GM12892 (cell line): Measurements from ENCODE around the gene MPPE1.

Source experiments
- POLR2A ChIP-seq: IDR thresholded peaks from 2 replicates; pipeline ENCODE4 v1.6.1; 2011; ENCODE audit warnings: low read depth, low read length, control low read depth
- POLR2AphosphoS5 ChIP-seq: IDR thresholded peaks from 2 replicates; pipeline ENCODE4 v1.6.1; 2011; ENCODE audit warnings: low read depth, low read length, control low read depth
- TAF1 ChIP-seq: IDR thresholded peaks from 2 replicates; pipeline ENCODE4 v1.6.1; 2011; ENCODE audit warnings: low read depth, mild to moderate bottlenecking, control low read depth, low read length, borderline replicate concordance

DNA sequence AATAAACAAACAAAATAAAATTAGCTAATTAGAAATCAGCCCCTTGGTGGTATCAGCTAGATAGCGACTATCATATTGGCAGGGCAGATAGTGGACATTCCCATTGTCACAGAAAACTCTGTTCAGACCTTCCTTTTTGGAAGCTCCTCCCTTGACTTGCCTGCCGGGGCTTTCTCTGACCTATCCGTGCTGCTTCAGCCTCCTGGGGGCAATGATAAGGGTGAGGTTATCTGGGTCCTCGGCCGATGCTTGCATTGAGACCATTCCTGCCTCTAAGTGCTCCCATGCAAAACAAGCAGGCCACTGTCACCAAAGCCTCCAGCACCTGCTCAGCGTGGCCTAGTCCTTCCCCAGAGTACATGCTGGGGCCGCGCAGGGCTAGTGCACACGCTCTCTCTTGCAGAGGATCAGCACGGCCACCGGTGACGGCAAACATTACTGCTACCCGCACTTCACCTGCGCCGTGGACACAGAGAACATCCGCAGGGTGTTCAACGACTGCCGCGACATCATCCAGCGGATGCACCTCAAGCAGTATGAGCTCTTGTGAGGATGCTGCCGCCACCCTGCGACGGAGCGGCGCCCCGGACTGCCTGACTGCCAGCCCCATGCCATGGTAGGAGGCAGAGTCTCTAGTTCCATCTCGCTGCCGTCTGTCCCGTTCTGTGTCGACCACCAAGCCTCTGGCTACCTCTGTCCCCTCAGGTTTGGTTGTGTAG lies 27.4 kb downstream of the MPPE1 start:
- TF ChIP-seq POLR2A (no peak), TAF1 (no peak), POLR2AphosphoS5 (no peak)
